ENCODE results near the gene ZSCAN20.

- TF ChIP-seq CTCF (conservative IDR thresholded peaks at IDR 0.05; ENCODE audit: low read depth in 2 of 2) (no peak), CREB1 (CRISPR knock-in tag; IDR thresholded peaks at IDR 0.05; ENCODE audit: low read depth) (no peak), EZH2phosphoT487 (IDR thresholded peaks at IDR 0.05; ENCODE audit: unreplicated experiment) (no peak), ZNF331 (CRISPR knock-in tag; IDR thresholded peaks at IDR 0.05; ENCODE audit: low read depth) (no peak), ZNF462 (CRISPR knock-in tag; IDR thresholded peaks at IDR 0.05) (no peak), EZH2 (IDR thresholded peaks at IDR 0.05; ENCODE audit: low read depth, unreplicated experiment) (no peak), REST (IDR thresholded peaks at IDR 0.05; ENCODE audit: unreplicated experiment) (no peak), POLR2AphosphoS5 (IDR thresholded peaks at IDR 0.05; ENCODE audit: low read depth) (no peak), ETS1 (IDR thresholded peaks at IDR 0.05) (no peak), ZNF114 (CRISPR knock-in tag; IDR thresholded peaks at IDR 0.05) (no peak), JUNB (IDR thresholded peaks at IDR 0.05; ENCODE audit: unreplicated experiment) (no peak)
Measured at GRCh38 chr1:33464552-33464951, 7.9 kb upstream of the ZSCAN20 start.

Data from GM23338 (cell line).